GM10266 (cell line): ENCODE data around the gene VPS8.

Experiments used
- DNase-seq: peaks from one replicate; pipeline ENCODE4 v3.0.0; 2012; ENCODE audit errors: extremely low spot score
- CTCF ChIP-seq: IDR thresholded peaks from 2 replicates; pipeline ENCODE4 v1.5.1; 2012; ENCODE audit warnings: mild to moderate bottlenecking, low read depth; ENCODE audit not compliant: control insufficient read depth, insufficient read depth; ENCODE audit errors: missing control alignments

Gene VPS8

GRCh38 chr3:184872200-184872599, 60.2 kb downstream of the VPS8 start:
- no peak for TF ChIP-seq CTCF
- no peak for DNase-seq

- no peak for DNase-seq
Measured at GRCh38 chr3:184873141-184873540, 61.2 kb downstream of the VPS8 start.

GRCh38 chr3:184874709-184875644, 63.0 kb downstream of the VPS8 start:
- DNase-seq = peak; percentile 51
- peak; percentile 73 for TF ChIP-seq CTCF

More at GRCh38 chr3:184873141-184873540, 61.2 kb downstream of the VPS8 start:
- TF ChIP-seq CTCF = no peak

- no peak for TF ChIP-seq CTCF
- DNase-seq = no peak
Measured at GRCh38 chr3:184880276-184881019, 68.5 kb downstream of the VPS8 start.

- no peak for TF ChIP-seq CTCF
Measured at GRCh38 chr3:184884359-184885017, 72.5 kb downstream of the VPS8 start.

GRCh38 chr3:184885112-184885511, 73.1 kb downstream of the VPS8 start:
- no peak for TF ChIP-seq CTCF
- no peak for DNase-seq

More at GRCh38 chr3:184884359-184885017, 72.5 kb downstream of the VPS8 start:
- peak; percentile 43 for DNase-seq
